Activated B cell treated with CpG ODN at 0.5 μM for 24 hours (primary cell): ENCODE measurements around the gene PRKCQ. TPM values are rescaled to one million over a fixed set of nuclear protein-coding genes. Genes with fewer than 3 reads are reported as not detected.
A peak's percentile ranks its signal among the peaks of the same experiment; 100 is the strongest.

Source experiments
- ATAC-seq: fragments of 200-7000 bp; cut with Tn5 transposase; one replicate; pipeline ENCODE4 v1.10.0; 2021; ENCODE audit warnings: low read depth, mild to moderate bottlenecking, moderate library complexity
- CTCF ChIA-PET: fragments of 350-600 bp; sonication (Branson Sonifier 250); formaldehyde crosslinking; loops from one replicate; lab custom pipeline; 2021; ENCODE audit warnings: antibody characterized with exemption; lab: Charles Lee
- POLR2A ChIA-PET: fragments of 350-600 bp; sonication (Branson Sonifier 250); formaldehyde crosslinking; loops from one replicate; lab custom pipeline; 2021; ENCODE audit warnings: antibody characterized with exemption; lab: Charles Lee
- DNase-seq: peaks from one replicate; pipeline ENCODE4 v3.0.0; 2022
- H3K27ac Mint-ChIP-seq: one replicate; pipeline ENCODE4 v1.8.0; 2020; ENCODE audit warnings: mixed read lengths
- H3K27me3 Mint-ChIP-seq: one replicate; pipeline ENCODE4 v1.8.0; 2021; ENCODE audit warnings: mixed read lengths
- H3K36me3 Mint-ChIP-seq: one replicate; pipeline ENCODE4 v1.8.0; 2021; ENCODE audit warnings: low read depth, mixed read lengths
- H3K4me1 Mint-ChIP-seq: one replicate; pipeline ENCODE4 v1.8.0; 2021; ENCODE audit warnings: mixed read lengths
- H3K4me3 Mint-ChIP-seq: one replicate; pipeline ENCODE4 v1.8.0; 2020; ENCODE audit warnings: mild to moderate bottlenecking, mixed read lengths
- H3K9me3 Mint-ChIP-seq: one replicate; pipeline ENCODE4 v1.8.0; 2020; ENCODE audit warnings: mixed read lengths
- CTCF ChIP-seq: fragments of 200-600 bp; IDR thresholded peaks from one replicate; pipeline ENCODE4 v1.8.0; 2022; ENCODE audit warnings: antibody characterized with exemption, mild to moderate bottlenecking
- intact Hi-C: fragments of 100-400 bp; cut with micrococcal nuclease; formaldehyde crosslinking; loops from one replicate; pipeline ENCODE4 v1.15.1; 2024
- total RNA-seq: library from RNA; stranded (reverse); gene quantifications from 2 replicates; pipeline ENCODE4 v1.2.3, GENCODE V29; 2022

The PRKCQ gene
- total RNA-seq, 1 donor from 2014 or later: 0.11 TPM

- Mint-ChIP-seq H3K36me3 (no peaks in the 10 kb centered on the region), H3K27ac (no peak overlapping the region), H3K4me3 (peak overlapping the region; percentile 75), H3K4me1 (peaks cover 33% of the 10 kb centered on the region), H3K27me3 (peaks cover 6% of the 10 kb centered on the region), H3K9me3 (no peaks in the 10 kb centered on the region)
- intact Hi-C loops: loop anchor here (1.0 to 10.0 kb wide), 10 partner anchors 53 to 1413 kb away; partner anchors contain the start of genes PFKFB3 and TAF3
- CTCF ChIA-PET: interaction anchor here (0.6 to 7.5 kb wide), 61 partner anchors 9 to 778 kb away, joined by 3 to 295 read pairs (median 5); partner anchors contain the start of genes ANKRD16, FBH1, PFKFB3 and RBM17
- POLR2A ChIA-PET: interaction anchor here (0.5 to 9.3 kb wide), 20 partner anchors 10 to 550 kb away, joined by 3 to 245 read pairs (median 5); partner anchors contain the start of gene PFKFB3
- TF ChIP-seq CTCF: peak; percentile 57
- peak; percentile 93 for ATAC-seq
- no peak for DNase-seq
Measured at GRCh38 chr10:6401558-6402348, 178.3 kb downstream of the PRKCQ start.

GRCh38 chr10:6400821-6401465 is 179.1 kb downstream of the PRKCQ start:
- DNase-seq (no peak), ATAC-seq (no peak)
- no peak overlapping the region for H3K27ac Mint-ChIP-seq
- intact Hi-C loops: loop anchor here (1.0 to 10.0 kb wide), 10 partner anchors 53 to 1414 kb away; partner anchors contain the start of genes PFKFB3 and TAF3
- H3K27me3 Mint-ChIP-seq: peaks cover 6% of the 10 kb centered on the region
- no peaks in the 10 kb centered on the region for H3K9me3 Mint-ChIP-seq
- H3K4me1 Mint-ChIP-seq: peaks cover 34% of the 10 kb centered on the region
- ChIA-PET POLR2A (interaction anchor here (0.6 to 9.3 kb wide), 17 partner anchors 8 to 389 kb away, joined by 3 to 245 read pairs (median 4); partner anchors contain the start of gene PFKFB3), CTCF (interaction anchor here (0.6 to 7.5 kb wide), 55 partner anchors 9 to 777 kb away, joined by 3 to 295 read pairs (median 5); partner anchors contain the start of genes ANKRD16, FBH1, PFKFB3 and RBM17)
- no peaks in the 10 kb centered on the region for H3K36me3 Mint-ChIP-seq
- H3K4me3 Mint-ChIP-seq: peak overlapping the region; percentile 28
- no peak for TF ChIP-seq CTCF

- Mint-ChIP-seq H3K36me3 (no peaks in the 10 kb centered on the region), H3K9me3 (no peaks in the 10 kb centered on the region), H3K4me1 (peaks cover 34% of the 10 kb centered on the region), H3K27ac (no peak overlapping the region), H3K27me3 (peaks cover 6% of the 10 kb centered on the region), H3K4me3 (no peak overlapping the region)
- ATAC-seq (no peak), DNase-seq (no peak)
- no peak for TF ChIP-seq CTCF
- POLR2A ChIA-PET: interaction anchor here (0.6 to 9.3 kb wide), 15 partner anchors 8 to 529 kb away, joined by 3 to 245 read pairs (median 4); partner anchors contain the start of gene PFKFB3
- CTCF ChIA-PET: interaction anchor here (0.6 to 7.5 kb wide), 12 partner anchors 9 to 386 kb away, joined by 3 to 295 read pairs (median 10); partner anchors contain the start of gene PFKFB3
- intact Hi-C loops: loop anchor here (2.0 to 10.0 kb wide), 3 partner anchors 134 to 1414 kb away; partner anchors contain the start of gene TAF3
Measured at GRCh38 chr10:6400331-6400730, 179.7 kb downstream of the PRKCQ start.

GRCh38 chr10:6399879-6400278 is 180.2 kb downstream of the PRKCQ start:
- H3K4me1 Mint-ChIP-seq: peaks cover 34% of the 10 kb centered on the region
- peaks cover 6% of the 10 kb centered on the region for H3K27me3 Mint-ChIP-seq
- POLR2A ChIA-PET: interaction anchor here (0.6 to 9.3 kb wide), 11 partner anchors 9 to 529 kb away, joined by 3 to 245 read pairs (median 4); partner anchors contain the start of gene PFKFB3
- intact Hi-C loops: loop anchor here (2.0 to 10.0 kb wide), 3 partner anchors 133 to 1415 kb away; partner anchors contain the start of gene TAF3
- ATAC-seq (no peak), DNase-seq (no peak)
- H3K4me3 Mint-ChIP-seq: no peak overlapping the region
- CTCF ChIA-PET: interaction anchor here (0.6 to 7.5 kb wide), 6 partner anchors 11 to 386 kb away, joined by 3 to 295 read pairs (median 4); partner anchors contain the start of gene PFKFB3
- no peak overlapping the region for H3K27ac Mint-ChIP-seq
- TF ChIP-seq CTCF: no peak
- H3K36me3 Mint-ChIP-seq: no peaks in the 10 kb centered on the region
- H3K9me3 Mint-ChIP-seq: no peaks in the 10 kb centered on the region
